Measurements from ENCODE around the gene TMEM107.

DNA sequence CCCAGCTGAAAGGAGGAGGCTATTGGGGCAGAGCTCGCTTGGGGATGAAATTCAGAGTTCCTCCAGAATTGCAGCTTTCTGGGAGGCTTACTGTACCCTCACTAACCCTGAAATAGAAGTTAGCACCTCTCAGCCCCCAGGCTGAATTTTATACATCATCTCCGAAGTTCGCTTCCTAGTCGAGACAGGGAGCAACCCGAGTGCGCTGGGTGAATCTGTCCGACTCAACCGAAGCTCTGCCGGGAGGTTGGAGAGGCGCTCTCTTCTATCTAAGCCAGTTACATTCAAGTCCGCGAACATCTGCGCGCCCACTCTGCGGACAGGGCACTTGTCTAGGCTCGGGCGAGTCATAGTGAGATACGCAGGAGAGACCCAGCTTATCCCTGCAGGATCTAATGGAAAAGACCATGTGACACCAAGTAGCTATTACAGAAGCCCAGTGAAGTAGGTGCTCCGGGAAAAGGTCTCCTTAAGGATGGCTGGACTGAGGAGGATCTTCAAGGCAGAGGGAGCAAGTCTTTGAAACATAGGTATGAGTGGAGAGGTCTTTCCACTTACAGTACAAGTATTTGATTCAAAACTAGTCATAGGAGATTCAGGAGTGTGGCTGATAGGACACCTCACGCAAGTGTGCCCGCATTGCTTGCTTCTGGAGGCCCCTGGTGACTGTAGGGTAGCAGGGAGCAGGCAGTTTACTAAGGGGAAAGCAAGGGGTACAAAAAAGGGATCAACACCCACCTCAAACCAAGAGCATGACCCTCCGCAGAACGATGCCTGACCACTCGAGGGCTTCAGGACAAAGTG, 51.6 kb downstream of the TMEM107 start:
- TF ChIP-seq, protein P1, sequence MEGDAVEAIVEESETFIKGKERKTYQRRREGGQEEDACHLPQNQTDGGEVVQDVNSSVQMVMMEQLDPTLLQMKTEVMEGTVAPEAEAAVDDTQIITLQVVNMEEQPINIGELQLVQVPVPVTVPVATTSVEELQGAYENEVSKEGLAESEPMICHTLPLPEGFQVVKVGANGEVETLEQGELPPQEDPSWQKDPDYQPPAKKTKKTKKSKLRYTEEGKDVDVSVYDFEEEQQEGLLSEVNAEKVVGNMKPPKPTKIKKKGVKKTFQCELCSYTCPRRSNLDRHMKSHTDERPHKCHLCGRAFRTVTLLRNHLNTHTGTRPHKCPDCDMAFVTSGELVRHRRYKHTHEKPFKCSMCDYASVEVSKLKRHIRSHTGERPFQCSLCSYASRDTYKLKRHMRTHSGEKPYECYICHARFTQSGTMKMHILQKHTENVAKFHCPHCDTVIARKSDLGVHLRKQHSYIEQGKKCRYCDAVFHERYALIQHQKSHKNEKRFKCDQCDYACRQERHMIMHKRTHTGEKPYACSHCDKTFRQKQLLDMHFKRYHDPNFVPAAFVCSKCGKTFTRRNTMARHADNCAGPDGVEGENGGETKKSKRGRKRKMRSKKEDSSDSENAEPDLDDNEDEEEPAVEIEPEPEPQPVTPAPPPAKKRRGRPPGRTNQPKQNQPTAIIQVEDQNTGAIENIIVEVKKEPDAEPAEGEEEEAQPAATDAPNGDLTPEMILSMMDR (IDR thresholded peaks at IDR 0.05), result no peak
- no peak for TF ChIP-seq POLR2A (IDR thresholded peaks at IDR 0.05)

All from esophagus squamous epithelium (tissue), 4 donors.